Hair follicle dermal papilla cell (primary cell): ENCODE results near the gene GAB4. TPM values are rescaled to one million over a fixed set of nuclear protein-coding genes. Genes with fewer than 3 reads are reported as not detected.

Experiments used
- total RNA-seq: library from RNA; depleted of rRNA; stranded (reverse); fragments of >200 nt; gene quantifications from 2 replicates; pipeline ENCODE4 v1.2.3, GENCODE V29; 2012

GAB4 gene, protein sequence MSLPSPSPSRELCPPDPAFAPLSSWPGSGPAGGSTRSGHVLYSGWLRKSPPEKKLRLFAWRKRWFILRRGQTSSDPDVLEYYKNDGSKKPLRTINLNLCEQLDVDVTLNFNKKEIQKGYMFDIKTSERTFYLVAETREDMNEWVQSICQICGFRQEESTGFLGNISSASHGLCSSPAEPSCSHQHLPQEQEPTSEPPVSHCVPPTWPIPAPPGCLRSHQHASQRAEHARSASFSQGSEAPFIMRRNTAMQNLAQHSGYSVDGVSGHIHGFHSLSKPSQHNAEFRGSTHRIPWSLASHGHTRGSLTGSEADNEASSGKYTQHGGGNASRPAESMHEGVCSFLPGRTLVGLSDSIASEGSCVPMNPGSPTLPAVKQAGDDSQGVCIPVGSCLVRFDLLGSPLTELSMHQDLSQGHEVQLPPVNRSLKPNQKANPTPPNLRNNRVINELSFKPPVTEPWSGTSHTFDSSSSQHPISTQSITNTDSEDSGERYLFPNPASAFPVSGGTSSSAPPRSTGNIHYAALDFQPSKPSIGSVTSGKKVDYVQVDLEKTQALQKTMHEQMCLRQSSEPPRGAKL
- total RNA-seq: not detected in 2 replicates

DNA sequence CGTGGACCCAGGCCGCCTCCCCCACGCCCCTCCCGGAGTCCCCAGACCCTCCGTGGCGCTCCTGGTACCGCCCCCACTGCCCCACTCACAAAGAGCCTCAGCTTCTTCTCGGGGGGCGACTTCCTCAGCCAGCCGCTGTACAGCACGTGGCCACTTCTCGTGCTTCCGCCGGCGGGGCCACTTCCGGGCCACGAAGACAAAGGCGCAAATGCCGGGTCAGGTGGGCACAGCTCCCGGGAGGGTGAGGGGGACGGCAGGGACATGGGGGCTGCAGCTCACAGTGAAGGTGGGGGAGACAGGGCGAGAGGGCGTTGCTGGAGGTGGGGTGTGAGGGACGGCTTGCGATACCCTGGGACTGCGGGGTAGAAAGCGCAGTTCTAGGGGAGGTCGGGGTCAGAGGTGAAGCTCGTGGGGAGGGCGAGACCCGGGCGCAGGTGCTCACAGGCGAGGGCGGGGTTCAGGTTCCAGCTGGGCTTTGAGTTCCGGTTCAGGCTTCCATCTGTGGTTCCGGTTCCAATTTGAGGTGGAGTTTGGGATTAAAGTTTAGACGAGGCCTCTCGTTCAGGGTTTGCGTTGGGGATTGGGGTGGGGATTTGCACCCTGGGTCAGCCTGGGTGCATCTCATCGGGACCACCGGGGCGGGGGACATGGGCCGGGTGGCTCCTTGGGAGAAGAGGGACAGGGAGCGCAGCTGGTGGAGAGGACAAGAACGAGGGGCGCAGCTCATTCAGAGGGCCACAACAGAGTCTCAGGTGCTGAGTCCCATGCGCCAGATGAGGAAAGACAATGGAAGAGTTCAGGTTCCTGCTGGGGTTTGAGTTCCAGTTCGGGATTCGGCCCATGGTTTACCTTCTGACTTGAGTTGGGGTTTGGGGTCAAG, at the start of gene GAB4:
Gene GAB4, minus strand, starts transcription at position 371 of the 880 bp plus-strand sequence. Its CDS starts 108 bp downstream, at position 263.

Other genes starting within 250 kb of the GAB4 start
- gene XKR3, start 182.8 kb downstream of the GAB4 start, total RNA-seq: not detected in 2 replicates
- gene IL17RA, start 76.8 kb upstream of the GAB4 start, total RNA-seq: 13.6 and 15.6 TPM in 2 replicates
- under 0.01 TPM in 1 of 2 replicates, not detected in the other for gene TMEM121B, start 113.1 kb upstream of the GAB4 start, total RNA-seq
- gene HDHD5, start 151.1 kb upstream of the GAB4 start, total RNA-seq: 32.1 and 35.2 TPM in 2 replicates
- 1.2 and 2.3 TPM in 2 replicates for gene ADA2, start 211.2 kb upstream of the GAB4 start, total RNA-seq